Upper lobe of left lung (tissue), 4 donors: Measurements from ENCODE around the gene GPALPP1.

Source experiments
- CTCF ChIP-seq, 6 experiments: fragments of 450-650 bp in 4 of 6; fragments of 200-600 bp in 2 of 6; sonication (generic) in 2 of 6; IDR thresholded peaks; one replicate each; pipeline ENCODE4 v1.5.1; 2016 to 2019; ENCODE audit warnings: antibody characterized with exemption in 6 of 6
- EP300 ChIP-seq, 4 donors: sonication (generic); formaldehyde crosslinking; IDR thresholded peaks; one replicate each; pipeline ENCODE4 v1.5.1; 2017; ENCODE audit warnings: antibody characterized with exemption in 4 of 4, control low read depth in 2 of 4
- POLR2A ChIP-seq, 4 donors: fragments of 450-650 bp; IDR thresholded peaks; one replicate each; pipeline ENCODE4 v1.5.1; 2016 to 2017; ENCODE audit warnings: antibody characterized with exemption in 4 of 4, mild to moderate bottlenecking in 2 of 4
- POLR2AphosphoS5 ChIP-seq, 2 donors: sonication (generic); formaldehyde crosslinking; IDR thresholded peaks; one replicate each; pipeline ENCODE4 v1.5.1; 2017; ENCODE audit warnings: antibody characterized with exemption in 2 of 2

GRCh38 chr13:45042539-45042938, 53.2 kb downstream of the GPALPP1 start:
- TF ChIP-seq POLR2AphosphoS5 (IDR thresholded peaks at IDR 0.05) (no peak), CTCF (IDR thresholded peaks at IDR 0.05) (no peak), EP300 (IDR thresholded peaks at IDR 0.05) (no peak), POLR2A (IDR thresholded peaks at IDR 0.05) (no peak)
